Activated B cell treated with CpG ODN at 0.5 μM for 24 hours (primary cell): ENCODE results near the gene KERA. TPM values are rescaled to one million over a fixed set of nuclear protein-coding genes. Genes with fewer than 3 reads are reported as not detected.

Experiments used
- ATAC-seq: fragments of 200-7000 bp; cut with Tn5 transposase; one replicate; pipeline ENCODE4 v1.10.0; 2021; ENCODE audit warnings: low read depth, mild to moderate bottlenecking, moderate library complexity
- CTCF ChIA-PET: fragments of 350-600 bp; sonication (Branson Sonifier 250); formaldehyde crosslinking; loops from one replicate; lab custom pipeline; 2021; ENCODE audit warnings: antibody characterized with exemption; lab: Charles Lee
- POLR2A ChIA-PET: fragments of 350-600 bp; sonication (Branson Sonifier 250); formaldehyde crosslinking; loops from one replicate; lab custom pipeline; 2021; ENCODE audit warnings: antibody characterized with exemption; lab: Charles Lee
- DNase-seq: peaks from one replicate; pipeline ENCODE4 v3.0.0; 2022
- H3K27ac Mint-ChIP-seq: one replicate; pipeline ENCODE4 v1.8.0; 2020; ENCODE audit warnings: mixed read lengths
- H3K27me3 Mint-ChIP-seq: one replicate; pipeline ENCODE4 v1.8.0; 2021; ENCODE audit warnings: mixed read lengths
- H3K36me3 Mint-ChIP-seq: one replicate; pipeline ENCODE4 v1.8.0; 2021; ENCODE audit warnings: low read depth, mixed read lengths
- H3K4me1 Mint-ChIP-seq: one replicate; pipeline ENCODE4 v1.8.0; 2021; ENCODE audit warnings: mixed read lengths
- H3K4me3 Mint-ChIP-seq: one replicate; pipeline ENCODE4 v1.8.0; 2020; ENCODE audit warnings: mild to moderate bottlenecking, mixed read lengths
- H3K9me3 Mint-ChIP-seq: one replicate; pipeline ENCODE4 v1.8.0; 2020; ENCODE audit warnings: mixed read lengths
- intact Hi-C: fragments of 100-400 bp; cut with micrococcal nuclease; formaldehyde crosslinking; loops from one replicate; pipeline ENCODE4 v1.15.1; 2024
- total RNA-seq: library from RNA; stranded (reverse); gene quantifications from 2 replicates; pipeline ENCODE4 v1.2.3, GENCODE V29; 2022
- TF ChIP-seq, protein P1 (sequence below): fragments of 200-600 bp; IDR thresholded peaks from one replicate; pipeline ENCODE4 v1.8.0; 2022; ENCODE audit warnings: antibody characterized with exemption, mild to moderate bottlenecking

KERA gene
- total RNA-seq, 1 donor from 2014 or later = not detected

- Mint-ChIP-seq H3K27ac (no peak overlapping the region), H3K9me3 (no peaks in the 10 kb centered on the region), H3K27me3 (no peaks in the 10 kb centered on the region), H3K4me1 (no peaks in the 10 kb centered on the region), H3K36me3 (no peaks in the 10 kb centered on the region), H3K4me3 (no peak overlapping the region)
- no peak for DNase-seq
- ChIA-PET POLR2A (no interaction called here), CTCF (no interaction called here)
- TF ChIP-seq, protein P1, sequence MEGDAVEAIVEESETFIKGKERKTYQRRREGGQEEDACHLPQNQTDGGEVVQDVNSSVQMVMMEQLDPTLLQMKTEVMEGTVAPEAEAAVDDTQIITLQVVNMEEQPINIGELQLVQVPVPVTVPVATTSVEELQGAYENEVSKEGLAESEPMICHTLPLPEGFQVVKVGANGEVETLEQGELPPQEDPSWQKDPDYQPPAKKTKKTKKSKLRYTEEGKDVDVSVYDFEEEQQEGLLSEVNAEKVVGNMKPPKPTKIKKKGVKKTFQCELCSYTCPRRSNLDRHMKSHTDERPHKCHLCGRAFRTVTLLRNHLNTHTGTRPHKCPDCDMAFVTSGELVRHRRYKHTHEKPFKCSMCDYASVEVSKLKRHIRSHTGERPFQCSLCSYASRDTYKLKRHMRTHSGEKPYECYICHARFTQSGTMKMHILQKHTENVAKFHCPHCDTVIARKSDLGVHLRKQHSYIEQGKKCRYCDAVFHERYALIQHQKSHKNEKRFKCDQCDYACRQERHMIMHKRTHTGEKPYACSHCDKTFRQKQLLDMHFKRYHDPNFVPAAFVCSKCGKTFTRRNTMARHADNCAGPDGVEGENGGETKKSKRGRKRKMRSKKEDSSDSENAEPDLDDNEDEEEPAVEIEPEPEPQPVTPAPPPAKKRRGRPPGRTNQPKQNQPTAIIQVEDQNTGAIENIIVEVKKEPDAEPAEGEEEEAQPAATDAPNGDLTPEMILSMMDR = no peak
- no peak for ATAC-seq
- intact Hi-C loops = no loop called here
These were observed 14.4 kb downstream of the KERA start for GRCh38 chr12:91043408-91043807.

DNA sequence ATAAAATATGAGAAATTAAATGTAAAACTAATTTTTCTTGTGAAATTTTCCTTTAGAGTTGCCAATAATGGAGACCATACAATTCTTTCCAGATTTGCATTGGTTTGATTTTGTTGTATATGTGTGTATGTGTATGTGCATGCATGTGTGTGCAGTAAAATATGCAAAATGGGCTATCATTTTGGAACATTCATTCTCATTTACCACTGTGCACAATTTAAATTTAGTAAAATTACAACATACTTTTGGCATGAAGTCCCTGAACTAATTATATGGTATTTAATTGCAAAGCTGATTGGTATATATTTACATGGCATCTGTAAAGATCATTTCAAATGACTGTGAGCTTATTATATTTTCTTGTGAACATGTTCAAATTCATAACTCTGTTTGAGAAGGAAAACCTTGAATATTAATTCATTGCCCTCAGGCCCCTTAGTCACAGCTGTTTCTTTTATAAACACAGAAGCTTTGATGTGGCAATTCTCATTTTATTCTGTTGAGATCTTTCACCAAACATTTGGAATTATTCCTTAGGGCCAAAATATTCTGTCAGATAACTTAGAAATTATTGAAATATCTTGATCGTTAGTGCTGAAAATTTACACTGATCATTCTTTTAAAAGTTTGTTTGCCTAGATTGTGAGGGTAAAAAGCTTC, 17.6 kb downstream of the KERA start:
- POLR2A ChIA-PET = no interaction called here

GRCh38 chr12:91037276-91037675, 20.5 kb downstream of the KERA start:
- Mint-ChIP-seq H3K27me3 (peaks cover 3% of the 10 kb centered on the region), H3K27ac (no peak overlapping the region), H3K4me3 (no peak overlapping the region), H3K36me3 (no peaks in the 10 kb centered on the region), H3K9me3 (no peaks in the 10 kb centered on the region), H3K4me1 (no peaks in the 10 kb centered on the region)
- ChIA-PET CTCF (no interaction called here), POLR2A (no interaction called here)
- no peak for ATAC-seq
- DNase-seq = no peak
- TF ChIP-seq, protein P1 = no peak
- intact Hi-C loops = no loop called here

More for the DNA sequence above, 17.6 kb downstream of the KERA start:
- TF ChIP-seq, protein P1 = no peak
- CTCF ChIA-PET = no interaction called here
- ATAC-seq (no peak), DNase-seq (no peak)
- H3K36me3 Mint-ChIP-seq = no peaks in the 10 kb centered on the region
- no peaks in the 10 kb centered on the region for H3K4me1 Mint-ChIP-seq
- no peak overlapping the region for H3K4me3 Mint-ChIP-seq
- H3K9me3 Mint-ChIP-seq = no peaks in the 10 kb centered on the region
- intact Hi-C loops = no loop called here
- no peaks in the 10 kb centered on the region for H3K27me3 Mint-ChIP-seq
- no peak overlapping the region for H3K27ac Mint-ChIP-seq

- Mint-ChIP-seq H3K27me3 (peaks cover 3% of the 10 kb centered on the region), H3K4me1 (no peaks in the 10 kb centered on the region), H3K4me3 (no peak overlapping the region), H3K9me3 (no peaks in the 10 kb centered on the region), H3K27ac (no peak overlapping the region), H3K36me3 (no peaks in the 10 kb centered on the region)
- intact Hi-C loops = no loop called here
- no peak for DNase-seq
- no peak for ATAC-seq
- TF ChIP-seq, protein P1 = no peak
- ChIA-PET POLR2A (no interaction called here), CTCF (no interaction called here)
These were observed 24.6 kb downstream of the KERA start for GRCh38 chr12:91033251-91033650.

- ATAC-seq = no peak
- ChIA-PET CTCF (no interaction called here), POLR2A (no interaction called here)
- no peak overlapping the region for H3K4me3 Mint-ChIP-seq
- no peaks in the 10 kb centered on the region for H3K9me3 Mint-ChIP-seq
- TF ChIP-seq, protein P1 = no peak
- H3K36me3 Mint-ChIP-seq = no peaks in the 10 kb centered on the region
- H3K27ac Mint-ChIP-seq = no peak overlapping the region
- H3K4me1 Mint-ChIP-seq = no peaks in the 10 kb centered on the region
- no peak for DNase-seq
- intact Hi-C loops = no loop called here
- H3K27me3 Mint-ChIP-seq = peaks cover 2% of the 10 kb centered on the region
These were observed 34.4 kb downstream of the KERA start for GRCh38 chr12:91023326-91024004.
